Smooth muscle cell (in vitro differentiated cells): ENCODE data around the gene MAN2A1. TPM values are rescaled to one million over a fixed set of nuclear protein-coding genes. Genes with fewer than 3 reads are reported as not detected.
A peak's percentile ranks its signal among the peaks of the same experiment; 100 is the strongest.

Experiments used
- DNase-seq: peaks from one replicate; lab custom pipeline; 2025; ENCODE audit not compliant: unreplicated experiment; lab: John Stamatoyannopoulos, UW
- H2AFZ ChIP-seq: fragments of 200-600 bp; sonication (generic); 2 replicates; pipeline ENCODE4 v1.6.0; 2016; ENCODE audit warnings: antibody characterized with exemption, low read depth, mild to moderate bottlenecking
- H3F3A ChIP-seq: fragments of 200-600 bp; sonication (generic); 2 replicates; pipeline ENCODE4 v1.6.0; 2017; ENCODE audit warnings: antibody characterized with exemption, low read depth
- H3K27ac ChIP-seq: fragments of 200-600 bp; sonication (generic); 2 replicates; pipeline ENCODE4 v1.5.1; 2016; ENCODE audit warnings: low read depth, mild to moderate bottlenecking
- H3K27me3 ChIP-seq: fragments of 200-600 bp; sonication (generic); 2 replicates; pipeline ENCODE4 v1.6.1; 2016; ENCODE audit warnings: low read depth, mild to moderate bottlenecking
- H3K36me3 ChIP-seq: fragments of 200-600 bp; sonication (generic); 2 replicates; pipeline ENCODE4 v1.5.1; 2016; ENCODE audit warnings: low read depth
- H3K4me1 ChIP-seq: fragments of 200-600 bp; sonication (generic); 2 replicates; pipeline ENCODE4 v1.5.1; 2016; ENCODE audit warnings: low read depth
- H3K4me2 ChIP-seq: fragments of 200-600 bp; sonication (generic); 2 replicates; pipeline ENCODE4 v1.6.0; 2016; ENCODE audit warnings: mild to moderate bottlenecking
- H3K4me3 ChIP-seq: fragments of 200-600 bp; sonication (generic); 2 replicates; pipeline ENCODE4 v1.5.1; 2016; ENCODE audit warnings: mild to moderate bottlenecking
- H3K79me2 ChIP-seq: fragments of 200-600 bp; sonication (generic); 2 replicates; pipeline ENCODE4 v1.6.0; 2016; ENCODE audit warnings: low read depth, mild to moderate bottlenecking
- H3K9ac ChIP-seq: fragments of 200-600 bp; sonication (generic); 2 replicates; pipeline ENCODE4 v1.6.0; 2016; ENCODE audit warnings: low read depth
- H3K9me3 ChIP-seq: fragments of 200-600 bp; sonication (generic); replicated peaks from 2 replicates; pipeline ENCODE4 v1.5.1; 2016; ENCODE audit warnings: low read depth
- H4K20me1 ChIP-seq: fragments of 200-600 bp; sonication (generic); 2 replicates; pipeline ENCODE4 v1.6.0; 2016; ENCODE audit warnings: low read depth
- WGBS: methylation state at CpG from one replicate; pipeline ENCODE4 v1.1.7; 2016; ENCODE audit warnings: low lambda C conversion rate; 5-methylcytosine and 5-hydroxymethylcytosine counted together
- polyA plus RNA-seq: library from polyadenylated mRNA; unstranded; fragments of >200 nt; fragmentation: Nextera tagmentation; extraction: Ambion mirVana; gene quantifications from 2 replicates; pipeline ENCODE4 v1.2.1, GENCODE V29; 2016
- total RNA-seq: library from RNA; depleted of rRNA; stranded (reverse); fragments of >200 nt; gene quantifications from 2 replicates; pipeline ENCODE4 v1.2.3, GENCODE V29; 2014
- TF ChIP-seq, protein P1 (sequence below): fragments of 200-600 bp; sonication (generic); IDR thresholded peaks from 2 replicates; pipeline ENCODE4 v1.5.1; 2017; ENCODE audit warnings: borderline replicate concordance, mild to moderate bottlenecking, antibody characterized with exemption; ENCODE audit not compliant: insufficient read depth, poor library complexity, severe bottlenecking

The MAN2A1 gene
- total and polyA plus RNA-seq, 2 experiments from 2014 or later = 20.3 to 112 TPM

DNA sequence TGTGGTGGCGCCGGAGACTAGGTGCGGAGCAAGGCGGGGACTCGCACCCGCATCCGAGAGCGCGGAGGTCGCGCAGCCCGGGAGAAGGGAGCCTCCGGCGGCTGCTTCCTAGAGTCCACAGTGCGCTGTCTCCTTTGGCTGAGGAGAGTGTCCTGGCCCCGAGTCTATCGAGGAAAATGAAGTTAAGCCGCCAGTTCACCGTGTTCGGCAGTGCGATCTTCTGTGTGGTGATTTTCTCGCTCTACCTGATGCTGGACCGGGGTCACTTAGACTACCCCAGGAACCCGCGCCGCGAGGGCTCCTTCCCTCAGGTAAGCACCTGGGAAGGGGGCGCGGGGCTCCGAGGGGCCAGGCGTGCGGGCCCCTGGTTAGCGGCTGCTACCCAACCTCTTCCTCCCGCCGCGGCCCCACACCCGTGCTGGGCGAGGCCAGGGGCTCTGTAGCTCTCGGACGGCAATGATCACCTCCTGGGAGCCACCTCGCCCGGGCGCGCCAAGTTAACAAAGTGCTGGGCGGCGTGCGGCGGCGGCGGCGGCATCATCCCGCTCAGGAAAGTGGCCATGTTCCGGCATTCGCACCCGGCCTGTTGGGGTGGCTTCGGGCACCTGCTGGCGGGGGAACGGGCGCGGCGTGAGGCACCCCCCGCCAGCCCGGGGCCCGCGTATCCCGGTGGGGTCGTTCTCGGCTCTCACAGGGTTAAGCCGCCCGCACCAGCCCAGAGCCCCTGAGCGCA lies 681 bp downstream of the MAN2A1 start:
- Histone ChIP-seq H3K27ac (peak overlapping the region; percentile 78), H3K9ac (peak overlapping the region; percentile 88), H3F3A (peaks cover 7% of the 10 kb centered on the region), H3K4me3 (peak overlapping the region; percentile 81), H3K27me3 (no peaks in the 10 kb centered on the region), H3K4me1 (peaks cover 40% of the 10 kb centered on the region), H3K79me2 (peaks cover 52% of the 10 kb centered on the region), H3K36me3 (no peaks in the 10 kb centered on the region), H3K4me2 (peak overlapping the region; percentile 97), H4K20me1 (peaks cover 44% of the 10 kb centered on the region), H2AFZ (peak overlapping the region; percentile 79), H3K9me3 (no peaks in the 10 kb centered on the region)
- DNase-seq = peak; percentile 34
- TF ChIP-seq, protein P1, sequence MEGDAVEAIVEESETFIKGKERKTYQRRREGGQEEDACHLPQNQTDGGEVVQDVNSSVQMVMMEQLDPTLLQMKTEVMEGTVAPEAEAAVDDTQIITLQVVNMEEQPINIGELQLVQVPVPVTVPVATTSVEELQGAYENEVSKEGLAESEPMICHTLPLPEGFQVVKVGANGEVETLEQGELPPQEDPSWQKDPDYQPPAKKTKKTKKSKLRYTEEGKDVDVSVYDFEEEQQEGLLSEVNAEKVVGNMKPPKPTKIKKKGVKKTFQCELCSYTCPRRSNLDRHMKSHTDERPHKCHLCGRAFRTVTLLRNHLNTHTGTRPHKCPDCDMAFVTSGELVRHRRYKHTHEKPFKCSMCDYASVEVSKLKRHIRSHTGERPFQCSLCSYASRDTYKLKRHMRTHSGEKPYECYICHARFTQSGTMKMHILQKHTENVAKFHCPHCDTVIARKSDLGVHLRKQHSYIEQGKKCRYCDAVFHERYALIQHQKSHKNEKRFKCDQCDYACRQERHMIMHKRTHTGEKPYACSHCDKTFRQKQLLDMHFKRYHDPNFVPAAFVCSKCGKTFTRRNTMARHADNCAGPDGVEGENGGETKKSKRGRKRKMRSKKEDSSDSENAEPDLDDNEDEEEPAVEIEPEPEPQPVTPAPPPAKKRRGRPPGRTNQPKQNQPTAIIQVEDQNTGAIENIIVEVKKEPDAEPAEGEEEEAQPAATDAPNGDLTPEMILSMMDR = no peak
- WGBS = under 1% methylated on average over 71 of the region's 71 CpGs

DNA sequence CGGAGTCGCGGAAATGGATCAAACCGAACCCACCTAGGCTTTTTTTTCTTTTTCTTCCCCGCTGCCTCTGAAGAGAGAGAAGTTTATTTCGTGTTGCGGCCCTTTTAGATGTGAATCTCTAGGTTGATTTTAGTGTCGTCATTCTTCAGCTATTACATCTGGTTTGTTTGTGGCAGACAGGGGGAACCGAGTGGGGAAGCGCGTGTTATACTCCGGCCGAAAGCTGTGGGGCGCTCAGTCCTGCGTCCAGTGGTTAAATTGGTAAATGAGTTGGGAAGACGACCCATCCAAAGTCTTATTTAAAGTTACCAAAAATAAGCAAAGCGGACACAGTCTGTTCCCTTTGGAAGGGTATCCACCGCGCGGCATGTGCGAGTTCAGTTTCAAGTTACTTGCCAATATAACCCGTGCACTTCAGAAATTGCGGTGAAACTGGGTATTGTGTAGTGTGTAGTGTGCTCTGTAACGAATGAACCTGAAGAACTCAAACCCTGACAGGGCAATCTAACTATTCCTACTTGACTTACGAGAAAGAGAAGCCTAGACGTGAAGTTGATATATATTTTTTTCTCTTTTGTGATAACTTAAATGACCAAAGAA lies 1.3 kb downstream of the MAN2A1 start:
- Histone ChIP-seq H2AFZ (peak overlapping the region; percentile 79), H3K27ac (peak overlapping the region; percentile 78), H3K4me1 (peaks cover 43% of the 10 kb centered on the region), H3F3A (peaks cover 7% of the 10 kb centered on the region), H4K20me1 (peaks cover 50% of the 10 kb centered on the region), H3K79me2 (peaks cover 58% of the 10 kb centered on the region), H3K9me3 (no peaks in the 10 kb centered on the region), H3K4me3 (peak overlapping the region; percentile 81), H3K9ac (peak overlapping the region; percentile 88), H3K36me3 (no peaks in the 10 kb centered on the region), H3K27me3 (no peaks in the 10 kb centered on the region), H3K4me2 (peak overlapping the region; percentile 97)
- DNase-seq = peak; percentile 27
- WGBS = 2% methylated on average over 26 of the region's 26 CpGs
- TF ChIP-seq, protein P1 = peak; percentile 35

DNA sequence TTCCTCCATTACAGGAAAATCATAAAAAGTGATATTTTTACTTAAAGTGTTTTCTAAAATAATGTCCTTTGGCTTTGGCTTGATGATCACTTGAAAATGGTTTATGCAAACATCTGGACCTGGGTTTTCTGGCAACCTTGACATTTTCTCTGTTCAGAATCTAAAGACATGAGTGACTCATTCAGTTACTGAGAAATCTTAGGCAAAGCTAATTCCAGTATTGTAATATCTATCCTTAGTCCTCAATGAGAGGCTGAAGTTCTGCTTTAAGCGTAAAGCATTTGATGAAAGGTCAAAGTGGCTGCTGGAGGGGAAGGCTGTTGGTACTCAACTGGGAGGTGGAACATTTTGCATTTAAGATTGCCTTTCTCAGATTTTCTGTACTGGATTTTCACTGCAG lies 2.3 kb downstream of the MAN2A1 start:
- Histone ChIP-seq H3K4me1 (peaks cover 43% of the 10 kb centered on the region), H3K36me3 (no peaks in the 10 kb centered on the region), H3F3A (peaks cover 7% of the 10 kb centered on the region), H3K9me3 (no peaks in the 10 kb centered on the region), H3K9ac (peak overlapping the region; percentile 88), H4K20me1 (peaks cover 60% of the 10 kb centered on the region), H2AFZ (no peak overlapping the region), H3K4me3 (peak overlapping the region; percentile 81), H3K4me2 (peak overlapping the region; percentile 97), H3K27ac (peak overlapping the region; percentile 78), H3K79me2 (peaks cover 68% of the 10 kb centered on the region), H3K27me3 (no peaks in the 10 kb centered on the region)
- no peak for DNase-seq
- WGBS = 31% methylated on average over 1 of the region's 1 CpG
- TF ChIP-seq, protein P1 = no peak
